HG03045 (cell line): ENCODE measurements around the gene COQ3.

Experiments
- ATAC-seq: cut with Tn5 transposase; IDR thresholded peaks from one replicate; pipeline ENCODE4 v1.9.1; 2021; ENCODE audit warnings: mild to moderate bottlenecking, moderate library complexity; ENCODE audit not compliant: unreplicated experiment

Gene COQ3

DNA sequence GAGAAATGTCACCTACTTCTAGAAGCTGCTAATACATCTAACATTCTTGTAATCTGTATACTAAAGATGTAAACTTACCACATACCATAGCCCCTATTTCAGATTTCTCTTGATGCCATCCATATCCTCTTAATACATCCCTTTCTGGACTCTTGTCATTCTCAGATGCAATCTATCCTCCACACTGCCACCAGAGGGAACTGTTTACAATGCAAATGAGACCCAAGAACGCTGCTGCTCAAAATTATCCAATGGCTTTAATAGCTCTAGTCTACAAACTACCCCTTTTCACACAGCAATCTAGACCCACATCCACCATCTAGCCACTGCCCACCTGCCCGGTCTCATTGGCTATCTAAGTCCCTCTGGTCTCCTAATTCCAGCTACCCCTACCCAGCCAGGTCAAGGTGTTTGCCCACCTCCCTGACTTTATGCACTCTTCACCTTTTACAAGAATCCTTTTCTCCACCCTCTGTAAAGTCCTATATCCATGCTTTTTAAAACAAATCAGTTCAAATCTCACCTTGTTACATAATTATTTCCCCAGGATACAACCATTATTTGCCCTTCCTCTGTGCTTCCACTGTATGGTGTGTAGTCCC is 59.4 kb downstream of the COQ3 start:
- ATAC-seq: peak; percentile 30

DNA sequence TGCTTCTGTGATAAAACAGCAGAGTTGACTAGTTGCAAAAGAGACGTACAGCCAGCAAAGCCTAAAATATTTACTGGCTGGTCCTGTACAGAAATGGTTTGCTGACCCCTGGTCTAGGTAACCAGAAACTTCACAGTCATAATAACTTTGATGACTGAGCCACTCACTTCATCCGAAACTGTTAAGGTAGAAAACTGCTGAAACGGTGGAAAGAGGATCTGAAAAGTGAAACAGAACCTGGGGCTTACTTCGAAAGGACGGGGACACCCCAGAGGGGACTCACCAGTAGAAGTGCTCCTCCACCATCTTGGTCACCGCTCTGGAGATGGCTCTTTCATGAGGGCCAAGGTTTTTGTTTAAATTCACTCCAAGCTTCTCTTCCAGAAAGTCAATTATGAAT is 60.9 kb downstream of the COQ3 start:
- ATAC-seq: peak; percentile 94

DNA sequence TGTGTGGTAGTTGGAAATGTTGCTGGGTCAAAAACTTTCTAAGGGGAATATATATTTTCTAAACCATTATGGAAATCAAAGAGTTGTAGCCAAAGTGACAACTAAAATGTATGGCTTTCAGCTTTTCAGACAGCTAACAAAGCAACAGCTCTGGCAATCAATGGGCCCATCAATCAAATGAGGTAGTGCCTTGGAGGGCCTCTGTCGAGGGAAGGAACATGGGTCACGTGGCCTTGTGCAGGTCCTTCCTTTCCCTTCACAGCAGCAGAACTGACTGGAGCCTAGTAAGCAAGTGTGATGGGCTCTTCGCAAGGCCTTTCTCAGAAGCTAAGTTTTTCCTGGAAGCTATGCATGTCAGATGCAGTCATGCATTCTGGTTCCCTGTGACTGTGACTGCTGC is 62.5 kb downstream of the COQ3 start:
- no peak for ATAC-seq

DNA sequence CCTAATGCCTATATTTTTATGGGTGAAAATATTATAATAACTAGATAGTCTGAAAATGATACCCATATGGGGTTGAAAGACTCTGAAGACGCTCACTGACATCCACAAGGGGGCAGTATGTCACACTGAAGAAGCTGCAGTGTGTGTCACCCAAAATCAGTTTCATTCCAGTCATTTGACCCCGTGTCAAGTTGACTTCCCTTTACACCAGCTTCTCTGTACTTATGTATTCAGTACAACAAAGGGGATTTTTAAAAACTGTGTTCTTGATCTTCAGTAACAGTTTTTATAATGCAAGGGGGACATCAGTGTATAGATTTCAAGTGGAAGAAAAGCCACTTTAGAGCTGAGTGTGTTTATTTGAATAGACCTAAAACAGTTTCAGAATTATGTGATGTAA is 63.8 kb downstream of the COQ3 start:
- ATAC-seq: peak; percentile 75

DNA sequence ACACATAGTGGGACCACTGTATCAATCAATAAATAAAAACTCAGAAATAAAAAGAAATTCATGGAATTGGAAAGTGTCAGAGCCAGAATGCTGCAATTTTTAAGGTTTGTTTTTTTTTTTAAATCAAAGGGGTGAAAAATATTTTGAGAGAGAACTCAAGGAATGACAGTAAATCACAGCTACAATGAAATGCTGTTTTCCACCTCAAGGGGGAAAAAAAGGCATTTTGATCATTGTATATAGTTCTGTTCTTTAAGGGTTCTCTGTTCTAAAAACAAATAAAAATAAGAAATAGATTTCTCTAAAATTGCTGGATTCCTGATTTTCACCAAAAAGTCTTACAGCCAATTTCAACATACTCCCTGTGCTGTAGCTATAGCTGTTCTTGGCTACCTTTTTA is 69.0 kb downstream of the COQ3 start:
- ATAC-seq: no peak
